MM.1S (cell line): Measurements from ENCODE around the gene TUT7.

Experiments
- CTCF ChIP-seq: fragments of 300-600 bp; sonication (generic); IDR thresholded peaks from 2 replicates; pipeline ENCODE4 v1.5.1; 2016; ENCODE audit warnings: antibody characterized with exemption, low read length, mixed read lengths
- EZH2 ChIP-seq: fragments of 300-600 bp; sonication (generic); optimal IDR thresholded peaks from 2 replicates; pipeline ENCODE3; 2017; ENCODE audit warnings: low read depth, mild to moderate bottlenecking, antibody characterized with exemption, low read length, mixed read lengths
- EZH2phosphoT487 ChIP-seq: fragments of 300-600 bp; sonication (generic); IDR thresholded peaks from 2 replicates; pipeline ENCODE4 v1.6.1; 2018; ENCODE audit warnings: antibody characterized with exemption, low read length

GRCh38 chr9:86279839-86280238 is 74.4 kb downstream of the TUT7 start:
- TF ChIP-seq EZH2 (no peak), CTCF (no peak), EZH2phosphoT487 (no peak)
